Activated naive CD8-positive, alpha-beta T cell treated with anti-CD3 and anti-CD28 coated beads, Interleukin-2, amount 50 U/mL, for 16 hours (primary cell): ENCODE data around the gene BCAM.
A peak's percentile ranks its signal among the peaks of the same experiment; 100 is the strongest.
"Not testable (repeated sequence)": the region's sequence is repeated elsewhere in the genome, so short reads cannot be mapped to it uniquely, and the experiment has no call there.

Experiments used
- DNase-seq: peaks from one replicate; pipeline ENCODE4 v3.0.0-alpha.2; 2020; ENCODE audit warnings: low read depth, low spot score

The BCAM gene

GRCh38 chr19:44817725-44818465, 9.0 kb downstream of the BCAM start:
- no peak for DNase-seq

- no peak for DNase-seq
These were observed 9.6 kb downstream of the BCAM start for GRCh38 chr19:44818466-44819031.

- DNase-seq: no peak
These were observed 10.4 kb downstream of the BCAM start for GRCh38 chr19:44819246-44819832.

GRCh38 chr19:44820648-44821609, 12.0 kb downstream of the BCAM start:
- no peak for DNase-seq

- DNase-seq: no peak
These were observed 13.3 kb downstream of the BCAM start for GRCh38 chr19:44822177-44822576.

- DNase-seq: no peak
These were observed 13.9 kb downstream of the BCAM start for GRCh38 chr19:44822670-44823372.

GRCh38 chr19:44823373-44823698, 14.4 kb downstream of the BCAM start:
- DNase-seq: no peak

- DNase-seq: no peak
These were observed 15.9 kb downstream of the BCAM start for GRCh38 chr19:44824761-44825160.

GRCh38 chr19:44832875-44833274, 24.0 kb downstream of the BCAM start:
- DNase-seq: not testable (repeated sequence)

- not testable (repeated sequence) for DNase-seq
These were observed 25.5 kb downstream of the BCAM start for GRCh38 chr19:44834399-44834798.

GRCh38 chr19:44839276-44839675, 30.4 kb downstream of the BCAM start:
- no peak for DNase-seq

GRCh38 chr19:44840811-44841210, 31.9 kb downstream of the BCAM start:
- DNase-seq: no peak

- no peak for DNase-seq
These were observed 32.3 kb downstream of the BCAM start for GRCh38 chr19:44841231-44841630.

GRCh38 chr19:44845286-44845611, 36.3 kb downstream of the BCAM start:
- no peak for DNase-seq

GRCh38 chr19:44845612-44846454, 36.9 kb downstream of the BCAM start, which contains the start of gene NECTIN2:
Gene NECTIN2, plus strand, starts transcription at chr19:44846297. Its CDS starts 229 bp downstream, at chr19:44846526.
- peak; percentile 63 for DNase-seq

GRCh38 chr19:44846455-44847143, 37.7 kb downstream of the BCAM start:
- no peak for DNase-seq

- no peak for DNase-seq
These were observed 38.5 kb downstream of the BCAM start for GRCh38 chr19:44847144-44848035.

GRCh38 chr19:44848036-44848811, 39.3 kb downstream of the BCAM start:
- no peak for DNase-seq
